Aorta (tissue), 5 donors: ENCODE data around the gene SYNDIG1. TPM values are rescaled to one million over a fixed set of nuclear protein-coding genes. Genes with fewer than 3 reads are reported as not detected.

Experiments
- ATAC-seq: fragments of 200-7000 bp; cut with Tn5 transposase; one replicate; pipeline ENCODE4 v1.9.1; 2022; ENCODE audit warnings: moderate library complexity; ENCODE audit not compliant: low FRiP score
- DNase-seq, 2 donors: peaks; one replicate each; pipeline ENCODE4 v3.0.0-alpha.2; 2020
- H3K27ac ChIP-seq, 2 donors: one replicate each; pipeline ENCODE4 v1.5.1; 2013; ENCODE audit warnings: low read length in 2 of 2, mild to moderate bottlenecking in 2 of 2, moderate library complexity in 2 of 2, control low read depth in 1 of 2, inconsistent platforms in 1 of 2, low read depth in 1 of 2
- H3K27me3 ChIP-seq, 2 donors: one replicate each; pipeline ENCODE4 v1.6.1; 2013; ENCODE audit warnings: control low read depth in 1 of 2, low read length in 1 of 2, mild to moderate bottlenecking in 1 of 2, moderate library complexity in 1 of 2; ENCODE audit not compliant: insufficient read depth in 2 of 2, control insufficient read depth in 1 of 2
- H3K36me3 ChIP-seq, 2 donors: one replicate each; pipeline ENCODE4 v1.6.1; 2013; ENCODE audit warnings: control low read depth in 1 of 2, low read length in 1 of 2, mild to moderate bottlenecking in 1 of 2; ENCODE audit not compliant: insufficient read depth in 2 of 2, control insufficient read depth in 1 of 2
- H3K4me1 ChIP-seq, 2 donors: one replicate each; pipeline ENCODE4 v1.6.1; 2013; ENCODE audit warnings: low read length in 2 of 2, control low read depth in 1 of 2, mild to moderate bottlenecking in 1 of 2, moderate library complexity in 1 of 2; ENCODE audit not compliant: insufficient read depth in 2 of 2, control insufficient read depth in 1 of 2
- H3K4me3 ChIP-seq, 2 donors: one replicate each; pipeline ENCODE4 v1.5.1; 2013; ENCODE audit warnings: low read length in 2 of 2, control low read depth in 1 of 2, mild to moderate bottlenecking in 1 of 2
- H3K9me3 ChIP-seq: one replicate; pipeline ENCODE4 v1.6.1; 2013; ENCODE audit warnings: mild to moderate bottlenecking, low read length; ENCODE audit not compliant: control insufficient read depth
- WGBS, 2 donors: extraction: QIAGEN DNeasy Blood & Tissue Kit; methylation state at CpG; one replicate each; pipeline ENCODE4 v1.1.7; 2013; 5-methylcytosine and 5-hydroxymethylcytosine counted together
- intact Hi-C, 2 donors: fragments of 100-400 bp; cut with DNase I; formaldehyde crosslinking; loops; one replicate each; pipeline versions ENCODE4 v1.14.2 to v1.15.0; 2022
- polyA plus RNA-seq, 2 donors: library from polyadenylated mRNA; stranded (reverse); fragments of 200-250 nt; gene quantifications; one replicate each; pipeline ENCODE4 v1.2.3, GENCODE V29; 2013
- total RNA-seq, 2 donors: library from RNA; stranded (reverse); fragmentation: NEBNext Ultra II Directional; extraction: Animal tissue kit (Norgen Biotek cat#: 25700); gene quantifications; one replicate each; pipeline ENCODE4 v1.2.1, GENCODE V29; 2021
- donor health status: healthy with polysubstance abuse.
- donor health status: Bipolar disorder and iron deficiency.
- donor health status: DM: no; HTN: no; CAD: no.
- donor health status: DM: no; HTN: no; CAD: no.
- donor health status: DM: yes; HTN: yes; CAD: no.

Gene SYNDIG1
- total and polyA plus RNA-seq, 4 donors = 1.2 to 6.2 (median 2.9) TPM

- WGBS, 2 donors = 90 to 95% methylated on average over 2 of the region's 2 CpGs
- Histone ChIP-seq H3K4me3 (no peak overlapping the region), H3K27ac (no peak overlapping the region), H3K9me3 (no peaks in the 10 kb centered on the region), H3K36me3 (no peaks in the 10 kb centered on the region), H3K4me1 (no peaks in the 10 kb centered on the region), H3K27me3 (no peaks in the 10 kb centered on the region)
- DNase-seq = no peak
- intact Hi-C loops = no loop called here
- ATAC-seq = no peak
Observed at GRCh38 chr20:24574307-24574706, 104.9 kb downstream of the SYNDIG1 start.

- Histone ChIP-seq H3K9me3 (no peaks in the 10 kb centered on the region), H3K27me3 (no peaks in the 10 kb centered on the region), H3K36me3 (no peaks in the 10 kb centered on the region), H3K4me1 (no peaks in the 10 kb centered on the region), H3K27ac (no peak overlapping the region), H3K4me3 (no peak overlapping the region)
- ATAC-seq = no peak
- WGBS, 2 donors = 85% methylated on average over 5 of the region's 5 CpGs
- intact Hi-C loops = no loop called here
- no peak for DNase-seq
Observed at GRCh38 chr20:24574797-24575196, 105.4 kb downstream of the SYNDIG1 start.

GRCh38 chr20:24575811-24576210 is 106.4 kb downstream of the SYNDIG1 start:
- no peaks in the 10 kb centered on the region for H3K27me3 ChIP-seq
- intact Hi-C loops = no loop called here
- 81 to 89% methylated on average over 4 of the region's 4 CpGs for WGBS, 2 donors
- no peaks in the 10 kb centered on the region for H3K36me3 ChIP-seq
- no peak for ATAC-seq
- H3K9me3 ChIP-seq = no peaks in the 10 kb centered on the region
- H3K4me3 ChIP-seq = no peak overlapping the region
- H3K27ac ChIP-seq = no peak overlapping the region
- DNase-seq = no peak
- H3K4me1 ChIP-seq = no peaks in the 10 kb centered on the region

GRCh38 chr20:24576447-24576846 is 107.0 kb downstream of the SYNDIG1 start:
- ATAC-seq (no peak), DNase-seq (no peak)
- Histone ChIP-seq H3K9me3 (no peaks in the 10 kb centered on the region), H3K4me1 (no peaks in the 10 kb centered on the region), H3K36me3 (no peaks in the 10 kb centered on the region), H3K27ac (no peak overlapping the region), H3K27me3 (no peaks in the 10 kb centered on the region), H3K4me3 (no peak overlapping the region)
- intact Hi-C loops = no loop called here
- WGBS, 2 donors = 88 to 94% methylated on average over 11 of the region's 11 CpGs

- intact Hi-C loops = no loop called here
- no peak overlapping the region for H3K4me3 ChIP-seq
- H3K9me3 ChIP-seq = no peaks in the 10 kb centered on the region
- no peaks in the 10 kb centered on the region for H3K36me3 ChIP-seq
- H3K27ac ChIP-seq = no peak overlapping the region
- no peak for ATAC-seq
- DNase-seq = no peak
- no peaks in the 10 kb centered on the region for H3K27me3 ChIP-seq
- no peaks in the 10 kb centered on the region for H3K4me1 ChIP-seq
- 81 to 93% methylated on average over 10 of the region's 10 CpGs for WGBS, 2 donors
Observed at GRCh38 chr20:24577271-24577909, 108.0 kb downstream of the SYNDIG1 start.

GRCh38 chr20:24578567-24579415 is 109.4 kb downstream of the SYNDIG1 start:
- intact Hi-C loops = no loop called here
- H3K9me3 ChIP-seq = no peaks in the 10 kb centered on the region
- 79 to 88% methylated on average over 19 of the region's 19 CpGs for WGBS, 2 donors
- no peaks in the 10 kb centered on the region for H3K4me1 ChIP-seq
- H3K36me3 ChIP-seq = no peaks in the 10 kb centered on the region
- DNase-seq = no peak
- H3K4me3 ChIP-seq = no peak overlapping the region
- no peaks in the 10 kb centered on the region for H3K27me3 ChIP-seq
- H3K27ac ChIP-seq = no peak overlapping the region
- ATAC-seq = no peak

- H3K27ac ChIP-seq = no peak overlapping the region
- H3K4me1 ChIP-seq = no peaks in the 10 kb centered on the region
- H3K27me3 ChIP-seq = no peaks in the 10 kb centered on the region
- DNase-seq (no peak), ATAC-seq (no peak)
- H3K9me3 ChIP-seq = no peaks in the 10 kb centered on the region
- 86 to 92% methylated on average over 10 of the region's 10 CpGs for WGBS, 2 donors
- no peaks in the 10 kb centered on the region for H3K36me3 ChIP-seq
- intact Hi-C loops = no loop called here
- no peak overlapping the region for H3K4me3 ChIP-seq
Observed at GRCh38 chr20:24579475-24579874, 110.0 kb downstream of the SYNDIG1 start.

- intact Hi-C loops = no loop called here
- DNase-seq (no peak), ATAC-seq (no peak)
- no peaks in the 10 kb centered on the region for H3K36me3 ChIP-seq
- 78 to 81% methylated on average over 8 of the region's 8 CpGs for WGBS, 2 donors
- no peaks in the 10 kb centered on the region for H3K27me3 ChIP-seq
- H3K4me1 ChIP-seq = no peaks in the 10 kb centered on the region
- no peak overlapping the region for H3K4me3 ChIP-seq
- H3K27ac ChIP-seq = no peak overlapping the region
- no peaks in the 10 kb centered on the region for H3K9me3 ChIP-seq
Observed at GRCh38 chr20:24580006-24580405, 110.6 kb downstream of the SYNDIG1 start.

GRCh38 chr20:24580855-24581254 is 111.4 kb downstream of the SYNDIG1 start:
- ATAC-seq = no peak
- Histone ChIP-seq H3K4me3 (no peak overlapping the region), H3K27me3 (no peaks in the 10 kb centered on the region), H3K9me3 (no peaks in the 10 kb centered on the region), H3K4me1 (no peaks in the 10 kb centered on the region), H3K27ac (no peak overlapping the region), H3K36me3 (no peaks in the 10 kb centered on the region)
- 93 to 94% methylated on average over 10 of the region's 10 CpGs for WGBS, 2 donors
- DNase-seq = no peak
- intact Hi-C loops = no loop called here
